ENCODE results near the gene EGFL7. TPM values are rescaled to one million over a fixed set of nuclear protein-coding genes. Genes with fewer than 3 reads are reported as not detected.
A peak's percentile ranks its signal among the peaks of the same experiment; 100 is the strongest.

The EGFL7 gene
- total and polyA plus RNA-seq, 2 of the 13 experiments (the other 11 are each of a cell fraction or from before 2014, with no cell fraction given): 0.20 to 5.1 TPM

DNA sequence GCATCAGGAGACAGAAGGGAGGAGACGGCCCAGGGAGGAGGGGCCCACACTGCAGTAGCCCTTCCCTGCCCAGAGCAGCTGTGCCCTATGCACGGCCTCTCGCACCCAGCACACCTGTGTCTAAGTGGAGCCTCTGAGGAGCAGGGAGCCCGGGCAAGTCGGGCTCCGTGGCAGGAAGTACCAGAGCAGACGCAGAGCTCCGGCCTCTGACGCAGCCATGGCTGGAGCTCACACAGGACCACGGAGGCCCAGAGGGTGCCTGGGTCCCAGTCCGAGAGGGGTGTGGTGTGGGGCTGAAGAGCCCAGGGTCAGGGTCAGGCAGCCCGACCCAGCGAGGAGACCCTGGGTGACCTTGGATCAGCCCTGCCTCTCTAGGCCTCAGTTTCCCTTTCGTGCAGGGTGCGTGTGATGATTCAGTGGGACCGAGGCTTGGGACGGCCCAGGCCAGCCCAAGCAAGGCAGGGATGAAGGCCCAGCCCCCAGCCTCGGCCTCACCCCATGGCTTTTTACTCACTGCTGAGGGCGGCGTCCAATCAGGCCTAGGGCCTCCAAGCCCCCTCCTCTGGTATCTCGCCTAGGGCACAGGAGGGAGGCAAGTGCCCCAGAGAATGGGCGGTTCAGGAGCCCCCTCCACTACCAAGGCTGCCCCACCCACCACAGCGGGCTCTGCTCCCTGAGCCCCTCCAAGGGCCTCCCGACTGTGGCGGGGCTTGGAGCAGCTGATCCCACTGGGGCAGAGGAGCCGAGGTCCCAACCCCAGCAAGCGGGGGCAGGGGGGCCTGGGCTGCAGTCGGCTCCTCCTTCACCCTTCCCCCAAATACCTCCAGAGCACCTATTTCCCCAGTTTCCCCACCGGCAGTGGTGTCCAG is 28.8 kb downstream of the EGFL7 start:
- FAIRE-seq (no peak), ATAC-seq (no peak), DNase-seq (ENCODE audit: low spot score) (no peak)
- no peaks in the 10 kb centered on the region for H3K36me3 ChIP-seq (replicated peaks in 1 of 2; ENCODE audit: control insufficient read depth in 1 of 2, insufficient read depth in 2 of 2, low read length in 2 of 2)
- intact Hi-C loops (cut with micrococcal nuclease; ENCODE audit: unreplicated experiment): loop anchor here (5.0 kb wide), 1 partner anchor 44 kb away; no protein-coding TSS in a partner anchor
- no peaks in the 10 kb centered on the region for H3K79me2 ChIP-seq (ENCODE audit: insufficient read depth, low read length)
- CTCF ChIA-PET (ENCODE audit: low intra/inter-chr PET ratio, low total read pairs): no interaction called here
- BruUV-seq (replicated peaks): no TSS peak
- H4K20me1 ChIP-seq (ENCODE audit: insufficient read depth, low read length): no peaks in the 10 kb centered on the region
- no peak overlapping the region for H3K4me3 ChIP-seq (replicated peaks in 1 of 3; ENCODE audit: insufficient read depth in 1 of 3, low read depth in 2 of 3, low read length in 3 of 3)
- no peak overlapping the region for H2AFZ ChIP-seq (ENCODE audit: low read length)
- peaks cover 61% of the 10 kb centered on the region for H3K4me1 ChIP-seq (ENCODE audit: insufficient read depth, low read length)
- in situ Hi-C loops (cut with HindIII; ENCODE audit: extremely low pct_ligation_motif_present, low pct_unique_long_range_greater_than_20kb): no loop called here
- POLR2A ChIA-PET: no interaction called here
- H3K4me2 ChIP-seq (ENCODE audit: low read depth, low read length): no peak overlapping the region
- WGBS (ENCODE audit: low lambda C conversion rate): 0% methylated on average over 1 of the region's 29 CpGs
- H3K9me3 ChIP-seq (ENCODE audit: low read length): no peaks in the 10 kb centered on the region
- no peak for TF ChIP-seq ZZZ3 (CRISPR knock-in tag; IDR thresholded peaks at IDR 0.05; ENCODE audit: borderline replicate concordance)
- TF ChIP-seq MXD1 (CRISPR knock-in tag; IDR thresholded peaks at IDR 0.05): 0 out of 2 replicates have a peak, but pooled peaks have one; percentile 21
- H3K9ac ChIP-seq (ENCODE audit: insufficient read depth, low read depth, low read length): no peak overlapping the region
- no peak overlapping the region for H3K27ac ChIP-seq (ENCODE audit: extremely low read length, insufficient read depth, low read length)
- peaks cover 21 to 73% of the 10 kb centered on the region in 2 experiments for H3K27me3 ChIP-seq (ENCODE audit: control insufficient read depth in 1 of 2, insufficient read depth in 2 of 2, low read length in 2 of 2)

- 49% methylated on average over 9 of the region's 46 CpGs for WGBS (ENCODE audit: low lambda C conversion rate)
- H3K9me3 ChIP-seq (ENCODE audit: low read length): no peaks in the 10 kb centered on the region
- no peak for DNase-seq (ENCODE audit: low spot score)
- H3K79me2 ChIP-seq (ENCODE audit: insufficient read depth, low read length): no peaks in the 10 kb centered on the region
- H3K4me3 ChIP-seq (replicated peaks in 1 of 3; ENCODE audit: insufficient read depth in 1 of 3, low read depth in 2 of 3, low read length in 3 of 3): peak overlapping the region in 1 of 3 experiments; percentile 34; a peak in 1 of 6 replicates
- no TSS peak for BruUV-seq (replicated peaks)
- H3K27ac ChIP-seq (ENCODE audit: extremely low read length, insufficient read depth, low read length): no peak overlapping the region
- H4K20me1 ChIP-seq (ENCODE audit: insufficient read depth, low read length): no peaks in the 10 kb centered on the region
- in situ Hi-C loops (cut with HindIII; ENCODE audit: extremely low pct_ligation_motif_present, low pct_unique_long_range_greater_than_20kb) (no loop called here), intact Hi-C loops (cut with micrococcal nuclease; ENCODE audit: unreplicated experiment) (loop anchor here (5.0 kb wide), 1 partner anchor 45 kb away; no protein-coding TSS in a partner anchor)
- TF ChIP-seq CBX2 (IDR thresholded peaks at IDR 0.05; ENCODE audit: low read depth, low read length): no peak
- no peak for TF ChIP-seq CBX2 (CRISPR knock-in tag; IDR thresholded peaks at IDR 0.05; ENCODE audit: low read depth)
- TF ChIP-seq, protein P1, sequence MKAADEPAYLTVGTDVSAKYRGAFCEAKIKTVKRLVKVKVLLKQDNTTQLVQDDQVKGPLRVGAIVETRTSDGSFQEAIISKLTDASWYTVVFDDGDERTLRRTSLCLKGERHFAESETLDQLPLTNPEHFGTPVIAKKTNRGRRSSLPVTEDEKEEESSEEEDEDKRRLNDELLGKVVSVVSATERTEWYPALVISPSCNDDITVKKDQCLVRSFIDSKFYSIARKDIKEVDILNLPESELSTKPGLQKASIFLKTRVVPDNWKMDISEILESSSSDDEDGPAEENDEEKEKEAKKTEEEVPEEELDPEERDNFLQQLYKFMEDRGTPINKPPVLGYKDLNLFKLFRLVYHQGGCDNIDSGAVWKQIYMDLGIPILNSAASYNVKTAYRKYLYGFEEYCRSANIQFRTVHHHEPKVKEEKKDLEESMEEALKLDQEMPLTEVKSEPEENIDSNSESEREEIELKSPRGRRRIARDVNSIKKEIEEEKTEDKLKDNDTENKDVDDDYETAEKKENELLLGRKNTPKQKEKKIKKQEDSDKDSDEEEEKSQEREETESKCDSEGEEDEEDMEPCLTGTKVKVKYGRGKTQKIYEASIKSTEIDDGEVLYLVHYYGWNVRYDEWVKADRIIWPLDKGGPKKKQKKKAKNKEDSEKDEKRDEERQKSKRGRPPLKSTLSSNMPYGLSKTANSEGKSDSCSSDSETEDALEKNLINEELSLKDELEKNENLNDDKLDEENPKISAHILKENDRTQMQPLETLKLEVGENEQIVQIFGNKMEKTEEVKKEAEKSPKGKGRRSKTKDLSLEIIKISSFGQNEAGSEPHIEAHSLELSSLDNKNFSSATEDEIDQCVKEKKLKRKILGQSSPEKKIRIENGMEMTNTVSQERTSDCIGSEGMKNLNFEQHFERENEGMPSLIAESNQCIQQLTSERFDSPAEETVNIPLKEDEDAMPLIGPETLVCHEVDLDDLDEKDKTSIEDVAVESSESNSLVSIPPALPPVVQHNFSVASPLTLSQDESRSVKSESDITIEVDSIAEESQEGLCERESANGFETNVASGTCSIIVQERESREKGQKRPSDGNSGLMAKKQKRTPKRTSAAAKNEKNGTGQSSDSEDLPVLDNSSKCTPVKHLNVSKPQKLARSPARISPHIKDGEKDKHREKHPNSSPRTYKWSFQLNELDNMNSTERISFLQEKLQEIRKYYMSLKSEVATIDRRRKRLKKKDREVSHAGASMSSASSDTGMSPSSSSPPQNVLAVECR (CRISPR knock-in tag; IDR thresholded peaks at IDR 0.05; ENCODE audit: borderline replicate concordance): 0 out of 2 replicates have a peak, but pooled peaks have one; percentile 9
- CTCF ChIA-PET (ENCODE audit: low intra/inter-chr PET ratio, low total read pairs): no interaction called here
- H3K4me1 ChIP-seq (ENCODE audit: insufficient read depth, low read length): peaks cover 66% of the 10 kb centered on the region
- H3K36me3 ChIP-seq (replicated peaks in 1 of 2; ENCODE audit: control insufficient read depth in 1 of 2, insufficient read depth in 2 of 2, low read length in 2 of 2): no peaks in the 10 kb centered on the region
- no peak overlapping the region for H2AFZ ChIP-seq (ENCODE audit: low read length)
- H3K27me3 ChIP-seq (ENCODE audit: control insufficient read depth in 1 of 2, insufficient read depth in 2 of 2, low read length in 2 of 2): peaks cover 21 to 69% of the 10 kb centered on the region in 2 experiments
- no peak for FAIRE-seq
- peak overlapping the region; percentile 62; the same call in 1 of the 2 replicates for H3K4me2 ChIP-seq (ENCODE audit: low read depth, low read length)
- ATAC-seq: no peak
- POLR2A ChIA-PET: no interaction called here
- no peak overlapping the region for H3K9ac ChIP-seq (ENCODE audit: insufficient read depth, low read depth, low read length)
Measured at GRCh38 chr9:136692185-136693134, 29.7 kb downstream of the EGFL7 start.

Measured in HepG2 (cell line).